Stimulated activated CD4-positive, alpha-beta T cell treated with anti-CD3 and anti-CD28 coated beads, Interleukin-15, amount 100 ng/mL, for 24 hours (primary cell): ENCODE measurements around the gene FAM241A.
"Not testable (repeated sequence)": the region's sequence is repeated elsewhere in the genome, so short reads cannot be mapped to it uniquely, and the experiment has no call there.

Experiments
- DNase-seq: peaks from one replicate; pipeline ENCODE4 v3.0.0-alpha.2; 2020

Gene FAM241A

DNA sequence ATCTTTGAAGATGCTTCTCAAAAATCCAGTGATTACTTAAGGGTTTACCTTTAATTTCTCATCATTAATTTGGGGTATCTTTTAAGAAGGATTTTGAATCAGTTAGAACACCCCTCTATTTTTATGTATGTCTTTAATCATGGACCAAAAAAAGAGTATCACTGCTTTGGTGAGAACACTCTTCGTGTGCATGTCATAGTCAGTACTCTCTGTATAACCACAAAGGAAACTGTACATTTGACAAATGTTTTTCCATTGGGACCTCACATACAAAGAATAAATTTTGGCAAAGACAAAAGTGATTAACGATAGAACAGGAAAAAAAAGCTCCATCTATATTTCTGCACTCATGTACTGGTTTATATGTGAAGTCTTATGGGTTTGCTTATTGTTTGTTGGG, 31.3 kb downstream of the FAM241A start:
- DNase-seq: no peak

GRCh38 chr4:112178741-112179140, 33.5 kb downstream of the FAM241A start:
- not testable (repeated sequence) for DNase-seq

GRCh38 chr4:112181358-112182000, 36.2 kb downstream of the FAM241A start:
- DNase-seq: no peak

- no peak for DNase-seq
Measured at GRCh38 chr4:112182604-112183003, 37.4 kb downstream of the FAM241A start.

DNA sequence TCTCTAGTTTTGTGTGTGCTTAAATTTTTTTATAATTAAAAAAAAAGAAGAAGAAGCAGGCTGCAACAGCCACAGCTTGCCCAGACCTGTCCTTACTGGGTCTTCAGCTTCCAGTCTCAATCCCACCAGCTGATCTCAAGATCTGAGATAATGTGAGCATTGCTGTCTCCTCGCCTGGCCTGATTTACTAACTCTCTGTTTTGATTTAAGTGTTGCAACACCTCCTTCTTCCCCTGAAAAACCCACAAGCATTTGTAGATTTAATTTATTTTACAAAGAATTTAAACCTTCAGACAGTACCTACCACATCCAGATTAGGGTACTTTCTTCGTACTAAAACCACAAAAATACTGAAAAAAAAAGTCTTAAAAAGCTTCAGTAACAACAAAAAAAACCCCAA, 38.0 kb downstream of the FAM241A start:
- no peak for DNase-seq

DNA sequence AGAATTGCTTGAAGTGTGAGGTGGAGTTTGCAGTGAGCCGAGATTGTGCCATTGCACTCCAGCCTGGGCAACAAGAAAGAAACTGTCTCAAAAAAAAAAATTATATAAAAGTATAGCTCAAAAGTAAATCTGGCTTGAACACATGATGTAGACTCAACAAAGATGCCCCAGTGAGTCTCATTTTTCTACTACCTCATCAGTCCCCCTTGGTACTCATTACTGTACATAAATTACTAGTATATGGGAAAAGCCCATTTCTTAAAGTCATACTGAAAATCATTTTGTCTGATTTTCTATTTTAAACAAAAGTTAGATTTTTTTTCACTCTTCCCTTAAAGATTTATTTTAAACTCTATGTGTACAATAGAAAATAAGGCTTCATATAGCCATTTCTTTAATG, 39.2 kb downstream of the FAM241A start:
- DNase-seq: no peak

DNA sequence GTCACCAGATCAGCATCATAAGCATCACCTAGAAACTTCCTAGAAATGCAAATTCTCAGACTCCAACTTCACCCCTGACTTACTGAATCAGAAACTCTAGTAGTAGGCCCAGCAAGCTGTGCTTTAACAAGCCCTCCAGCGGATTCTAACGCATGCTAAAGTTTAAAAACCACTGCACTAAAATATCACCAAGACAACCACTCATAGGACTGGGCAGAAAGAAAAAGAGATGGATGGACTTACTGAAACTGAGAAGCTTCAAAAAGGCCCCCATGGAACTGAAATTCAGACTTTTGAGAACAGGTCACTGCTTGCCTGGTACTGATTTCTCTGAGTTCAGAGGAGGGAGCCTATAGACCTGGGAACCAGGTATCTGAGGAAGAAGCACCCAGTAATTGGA, 40.1 kb downstream of the FAM241A start:
- no peak for DNase-seq

- DNase-seq: no peak
Measured at GRCh38 chr4:112185740-112186670, 40.8 kb downstream of the FAM241A start.

DNA sequence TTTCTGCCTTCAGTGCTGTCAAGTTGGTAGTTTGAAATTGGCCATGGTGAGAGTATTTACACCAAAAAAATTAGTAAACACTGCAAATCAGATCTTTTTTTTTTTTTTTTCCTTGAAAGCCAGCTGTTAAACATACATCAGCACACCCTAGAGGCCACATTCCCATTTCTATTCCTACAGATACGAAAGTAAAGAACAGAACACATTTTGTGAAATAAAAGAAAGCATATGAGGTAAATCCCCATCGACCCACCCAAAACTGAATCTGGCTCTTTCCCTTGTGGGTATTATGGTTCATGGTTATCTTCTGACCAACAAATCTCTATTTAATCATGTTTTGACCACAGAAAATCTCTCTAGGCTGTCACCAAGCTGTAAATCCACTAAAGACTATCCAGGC, 44.5 kb downstream of the FAM241A start:
- no peak for DNase-seq

- no peak for DNase-seq
Measured at GRCh38 chr4:112190684-112191083, 45.4 kb downstream of the FAM241A start.

GRCh38 chr4:112196461-112196860, 51.2 kb downstream of the FAM241A start:
- DNase-seq: no peak

DNA sequence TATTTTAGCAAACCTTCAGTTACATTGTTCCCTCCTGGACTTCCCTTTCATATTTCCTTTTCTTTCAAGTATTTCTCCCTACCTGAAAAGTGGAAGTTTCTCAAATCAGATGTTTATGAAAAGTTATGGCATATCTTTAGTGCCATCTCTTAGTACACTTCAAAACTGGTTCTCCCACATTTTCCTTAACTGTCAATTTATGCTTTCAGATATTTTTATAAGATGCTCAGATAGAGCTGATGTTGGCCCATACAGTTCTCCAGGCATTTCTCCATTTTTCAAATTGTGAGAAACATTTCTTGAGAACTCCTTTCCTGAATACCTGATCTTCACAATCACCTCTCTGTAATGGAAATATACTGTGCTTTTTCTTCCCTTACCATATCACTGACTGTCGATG, 53.8 kb downstream of the FAM241A start:
- no peak for DNase-seq

DNA sequence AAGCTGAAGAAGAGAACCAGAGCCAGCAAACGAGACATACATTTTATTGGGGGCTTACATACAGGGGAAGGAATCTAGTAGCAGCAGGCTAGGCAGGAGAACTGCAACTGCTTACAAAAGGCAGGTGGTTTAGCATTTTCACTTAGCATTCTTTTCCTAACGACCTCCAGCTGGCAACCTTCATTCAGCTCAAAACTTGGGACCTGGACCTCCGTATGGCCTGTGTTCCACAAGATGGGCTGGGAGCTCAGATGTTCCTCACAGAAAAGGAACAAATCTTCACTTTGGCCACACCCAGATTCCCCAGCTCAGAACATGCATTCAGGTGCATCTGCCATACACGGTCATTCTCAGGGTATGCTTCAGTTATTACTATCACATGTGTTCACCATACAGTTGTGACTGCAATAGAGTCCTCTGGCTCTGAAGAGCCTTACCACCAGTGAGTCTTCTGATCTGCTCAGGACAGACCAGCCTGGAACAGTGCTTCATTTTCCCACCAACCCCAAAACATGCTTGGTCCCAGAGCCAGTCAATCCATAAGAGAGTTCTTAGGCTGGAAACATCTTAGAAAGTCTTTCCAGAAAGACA, 56.8 kb downstream of the FAM241A start:
- no peak for DNase-seq

DNA sequence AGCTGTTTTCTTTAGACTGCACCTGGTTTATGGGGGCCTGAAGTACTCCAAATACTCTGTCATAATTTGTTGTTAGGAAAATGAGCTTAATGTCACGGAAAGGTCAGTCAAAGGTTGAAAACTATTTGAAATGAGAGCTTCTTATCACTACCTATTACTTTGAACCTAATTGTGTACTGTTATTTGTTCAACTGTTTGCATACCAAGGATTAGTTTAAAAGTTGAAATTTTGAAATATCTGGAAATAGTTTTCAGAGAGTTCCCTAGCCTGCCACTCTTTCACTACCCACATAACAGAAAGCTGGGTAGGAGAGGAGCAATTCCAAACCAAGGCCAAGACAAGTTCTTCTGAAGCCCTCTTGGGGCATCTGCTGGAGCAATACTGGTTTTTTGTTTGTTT, 58.3 kb downstream of the FAM241A start:
- no peak for DNase-seq

GRCh38 chr4:112206431-112206830, 61.2 kb downstream of the FAM241A start:
- DNase-seq: no peak

- not testable (repeated sequence) for DNase-seq
Measured at GRCh38 chr4:112208137-112209095, 63.2 kb downstream of the FAM241A start.

DNA sequence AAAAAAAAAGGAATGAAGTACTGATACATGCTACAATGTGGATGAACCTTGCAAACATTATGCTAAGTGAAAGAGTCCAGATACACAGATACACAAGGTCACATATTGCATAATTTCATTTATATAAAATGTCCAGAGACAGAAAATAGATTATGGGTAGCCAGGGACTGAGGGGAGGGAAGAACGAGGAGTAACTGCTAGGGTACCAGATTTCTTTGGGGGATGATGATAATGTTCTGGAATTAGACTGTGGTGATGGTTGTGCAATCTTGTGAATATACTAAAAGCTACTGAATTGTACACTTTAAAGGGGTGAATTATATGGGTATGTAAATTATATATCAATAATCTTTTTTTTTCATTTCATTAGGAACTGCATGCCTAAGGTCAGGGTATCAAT, 65.5 kb downstream of the FAM241A start:
- no peak for DNase-seq

DNA sequence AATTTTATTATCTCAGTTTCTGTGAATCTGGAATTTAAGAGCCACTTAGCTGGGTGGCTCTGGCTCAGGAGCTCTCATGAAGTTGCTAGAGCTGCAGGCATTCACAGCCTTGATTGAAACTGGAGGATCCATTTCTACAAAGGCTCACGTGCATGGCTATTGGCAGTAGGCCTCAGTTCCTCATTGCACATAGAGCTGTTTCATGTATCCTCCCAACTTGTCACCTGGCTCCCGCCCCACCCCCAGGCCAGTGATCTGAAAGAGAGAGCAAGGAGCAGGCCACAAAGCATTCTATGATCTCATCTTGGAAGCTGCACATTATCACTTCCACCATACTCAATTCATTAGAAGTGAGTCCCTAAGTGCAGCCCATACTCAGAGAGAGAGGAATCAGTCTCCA, 67.8 kb downstream of the FAM241A start:
- no peak for DNase-seq

- DNase-seq: no peak
Measured at GRCh38 chr4:112213856-112214255, 68.6 kb downstream of the FAM241A start.

- no peak for DNase-seq
Measured at GRCh38 chr4:112214390-112215264, 69.4 kb downstream of the FAM241A start.

- no peak for DNase-seq
Measured at GRCh38 chr4:112219826-112220366, 74.6 kb downstream of the FAM241A start.
